ENCODE results near the gene PPP1R7. TPM values are rescaled to one million over a fixed set of nuclear protein-coding genes. Genes with fewer than 3 reads are reported as not detected.

The PPP1R7 gene
- polyA plus RNA-seq, 1 donor from 2014 or later, result 59.3 TPM

- no peak overlapping the region for H2AFZ ChIP-seq (ENCODE audit: low read depth, low read length)
- no peak overlapping the region for H3K4me3 ChIP-seq (ENCODE audit: low read length)
- H3K9ac ChIP-seq (ENCODE audit: low read length), result no peak overlapping the region
- H3K9me2 ChIP-seq (ENCODE audit: insufficient read depth, low read length), result no peaks in the 10 kb centered on the region
- H3K27me3 ChIP-seq (ENCODE audit: insufficient read depth, low read depth, low read length), result no peaks in the 10 kb centered on the region
- H3F3A ChIP-seq (ENCODE audit: insufficient read depth, low read length, poor library complexity, severe bottlenecking), result no peaks in the 10 kb centered on the region
- no peaks in the 10 kb centered on the region for H4K20me1 ChIP-seq (ENCODE audit: insufficient read depth)
- H3K27ac ChIP-seq (ENCODE audit: low read length), result no peak overlapping the region
- TF ChIP-seq SMC3 (conservative IDR thresholded peaks at IDR 0.05; ENCODE audit: poor library complexity) (no peak), EZH2 (IDR thresholded peaks at IDR 0.05; ENCODE audit: borderline replicate concordance, insufficient read depth, low read length, poor library complexity, severe bottlenecking) (no peak), POLR2AphosphoS5 (IDR thresholded peaks at IDR 0.05) (no peak), MXI1 (conservative IDR thresholded peaks at IDR 0.05; ENCODE audit: poor library complexity, severe bottlenecking) (no peak), TAF1 (IDR thresholded peaks at IDR 0.05; ENCODE audit: low read depth) (no peak), RAD21 (conservative IDR thresholded peaks at IDR 0.05) (no peak), EP300 (conservative IDR thresholded peaks at IDR 0.05; ENCODE audit: poor library complexity, severe bottlenecking) (no peak), REST (IDR thresholded peaks at IDR 0.05; ENCODE audit: borderline replicate concordance) (no peak)
- TF ChIP-seq, protein P1, sequence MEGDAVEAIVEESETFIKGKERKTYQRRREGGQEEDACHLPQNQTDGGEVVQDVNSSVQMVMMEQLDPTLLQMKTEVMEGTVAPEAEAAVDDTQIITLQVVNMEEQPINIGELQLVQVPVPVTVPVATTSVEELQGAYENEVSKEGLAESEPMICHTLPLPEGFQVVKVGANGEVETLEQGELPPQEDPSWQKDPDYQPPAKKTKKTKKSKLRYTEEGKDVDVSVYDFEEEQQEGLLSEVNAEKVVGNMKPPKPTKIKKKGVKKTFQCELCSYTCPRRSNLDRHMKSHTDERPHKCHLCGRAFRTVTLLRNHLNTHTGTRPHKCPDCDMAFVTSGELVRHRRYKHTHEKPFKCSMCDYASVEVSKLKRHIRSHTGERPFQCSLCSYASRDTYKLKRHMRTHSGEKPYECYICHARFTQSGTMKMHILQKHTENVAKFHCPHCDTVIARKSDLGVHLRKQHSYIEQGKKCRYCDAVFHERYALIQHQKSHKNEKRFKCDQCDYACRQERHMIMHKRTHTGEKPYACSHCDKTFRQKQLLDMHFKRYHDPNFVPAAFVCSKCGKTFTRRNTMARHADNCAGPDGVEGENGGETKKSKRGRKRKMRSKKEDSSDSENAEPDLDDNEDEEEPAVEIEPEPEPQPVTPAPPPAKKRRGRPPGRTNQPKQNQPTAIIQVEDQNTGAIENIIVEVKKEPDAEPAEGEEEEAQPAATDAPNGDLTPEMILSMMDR (IDR thresholded peaks at IDR 0.05; ENCODE audit: poor library complexity, severe bottlenecking), result no peak
- H3K9me3 ChIP-seq (ENCODE audit: low read length), result no peaks in the 10 kb centered on the region
- no peak overlapping the region for H3K4me2 ChIP-seq (ENCODE audit: low read length)
- no peaks in the 10 kb centered on the region for H3K79me2 ChIP-seq (replicated peaks; ENCODE audit: insufficient read depth, low read length)
- peaks cover 7% of the 10 kb centered on the region for H3K36me3 ChIP-seq (ENCODE audit: insufficient read depth, low read length)
Observed at GRCh38 chr2:241232736-241233575, 82.7 kb downstream of the PPP1R7 start.

Small RNA genes within 50 kb of the gene (small RNA-seq; reads per million reads assigned to genes)
- gene AC005237.2, result 0 reads per million in 3 experiments

Other genes with a start within 250 kb of the PPP1R7 start
- gene CROCC2, start 244.1 kb upstream of the PPP1R7 start, polyA plus RNA-seq, result 0.09 TPM in 1 of 2 replicates, not detected in the other
- 0.04 and 0.32 TPM in 2 replicates for gene SNED1, start 151.8 kb upstream of the PPP1R7 start, polyA plus RNA-seq
- 142 and 164 TPM in 2 replicates for gene MTERF4, start 48.2 kb upstream of the PPP1R7 start, polyA plus RNA-seq
- 26.0 and 32.6 TPM in 2 replicates for gene PASK, start 995 bp upstream of the PPP1R7 start, polyA plus RNA-seq
- not detected in 2 replicates for gene ANO7, start 38.2 kb downstream of the PPP1R7 start, polyA plus RNA-seq
- gene HDLBP, start 165.2 kb downstream of the PPP1R7 start, polyA plus RNA-seq, result 61.9 and 87.0 TPM in 2 replicates
- gene SEPTIN2, start 165.5 kb downstream of the PPP1R7 start, polyA plus RNA-seq, result 454 and 467 TPM in 2 replicates
- gene FARP2, start 205.8 kb downstream of the PPP1R7 start, polyA plus RNA-seq, result 13.1 and 13.3 TPM in 2 replicates

Measured in neural cell (in vitro differentiated cells).